K562 treated with DMSO at 1 percent for 4 hours (cell line): Measurements from ENCODE around the gene PNN. TPM values are rescaled to one million over a fixed set of nuclear protein-coding genes. Genes with fewer than 3 reads are reported as not detected.

Source experiments
- total RNA-seq: library from RNA; unstranded; fragments of 300-600 nt; gene quantifications from 2 replicates; pipeline ENCODE4 v1.2.3, GENCODE V29; 2022; ENCODE audit not compliant: insufficient read depth

The PNN gene
- total RNA-seq, result 33.9 and 46.0 TPM in 2 replicates

GRCh38 chr14:39174560-39175444 lies at the start of gene PNN:
PNN (plus strand) TSS chr14:39175254; CDS start chr14:39175280, 26 bp downstream.

Other genes with a start within 250 kb of the PNN start
- 13.8 and 16.5 TPM in 2 replicates for gene SEC23A, start 72.0 kb upstream of the PNN start, total RNA-seq
- gene GEMIN2, start 60.9 kb upstream of the PNN start, total RNA-seq, result 14.7 and 16.3 TPM in 2 replicates
- gene TRAPPC6B, start 4.9 kb upstream of the PNN start, total RNA-seq, result 7.4 and 10.1 TPM in 2 replicates
- gene MIA2, start 58.7 kb downstream of the PNN start, total RNA-seq, result 5.6 and 7.1 TPM in 2 replicates